Endothelial cell (in vitro differentiated cells): ENCODE measurements around the gene BAIAP2. TPM values are rescaled to one million over a fixed set of nuclear protein-coding genes. Genes with fewer than 3 reads are reported as not detected.

Source experiments
- DNase-seq: peaks from one replicate; pipeline ENCODE4 v3.0.0; 2021; ENCODE audit warnings: low spot score
- H3K27ac Mint-ChIP-seq: one replicate; pipeline ENCODE4 v1.8.0; 2021; ENCODE audit warnings: mixed read lengths, inconsistent platforms; ENCODE audit not compliant: unreplicated experiment
- H3K27me3 Mint-ChIP-seq: one replicate; pipeline ENCODE4 v1.8.0; 2021; ENCODE audit warnings: mild to moderate bottlenecking, moderate library complexity, mixed read lengths, inconsistent platforms; ENCODE audit not compliant: unreplicated experiment
- H3K36me3 Mint-ChIP-seq: one replicate; pipeline ENCODE4 v1.8.0; 2021; ENCODE audit warnings: mild to moderate bottlenecking, low read depth, mixed read lengths, inconsistent platforms; ENCODE audit not compliant: unreplicated experiment
- H3K4me1 Mint-ChIP-seq: one replicate; pipeline ENCODE4 v1.8.0; 2021; ENCODE audit warnings: mild to moderate bottlenecking, mixed read lengths, inconsistent platforms; ENCODE audit not compliant: unreplicated experiment
- H3K4me3 Mint-ChIP-seq: one replicate; pipeline ENCODE4 v1.8.0; 2021; ENCODE audit warnings: mild to moderate bottlenecking, mixed read lengths, inconsistent platforms; ENCODE audit not compliant: unreplicated experiment
- H3K9me3 Mint-ChIP-seq: one replicate; pipeline ENCODE4 v1.8.0; 2021; ENCODE audit warnings: mixed read lengths, inconsistent platforms; ENCODE audit not compliant: unreplicated experiment
- total RNA-seq: library from RNA; stranded (reverse); fragmentation: NEBNext Ultra II Directional; extraction: Animal tissue kit (Norgen Biotek cat#: 25700); gene quantifications from one replicate; pipeline ENCODE4 v1.2.1, GENCODE V29; 2021; ENCODE audit not compliant: unreplicated experiment
- TF ChIP-seq, protein P1 (sequence below): fragments of 200-600 bp; sonication (generic); IDR thresholded peaks from one replicate; pipeline ENCODE4 v1.5.0; 2021; ENCODE audit warnings: antibody characterized with exemption; ENCODE audit not compliant: unreplicated experiment

The BAIAP2 gene
- total RNA-seq, 1 donor from 2014 or later = 67.8 TPM

DNA sequence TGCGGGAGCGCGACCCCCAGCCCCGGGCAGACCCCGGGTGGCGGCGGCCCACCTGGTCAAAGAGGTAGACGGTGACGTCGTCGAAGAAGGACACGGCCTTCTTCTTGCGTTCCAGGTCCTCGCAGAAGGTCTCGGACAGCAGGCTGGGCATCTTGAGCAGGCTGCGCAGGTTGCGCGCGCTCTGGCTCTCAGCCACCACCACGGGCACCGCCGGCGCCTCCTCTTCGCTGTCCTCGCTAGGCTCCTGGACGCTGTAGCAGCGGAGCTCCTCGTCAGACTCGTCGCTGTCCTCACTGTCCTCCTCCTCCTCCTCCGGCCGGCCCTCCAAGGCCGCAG is 85.2 kb downstream of the BAIAP2 start:
- peaks cover 12% of the 10 kb centered on the region for H3K27me3 Mint-ChIP-seq
- no peak for DNase-seq
- no peak overlapping the region for H3K4me3 Mint-ChIP-seq
- H3K27ac Mint-ChIP-seq = no peak overlapping the region
- TF ChIP-seq, protein P1, sequence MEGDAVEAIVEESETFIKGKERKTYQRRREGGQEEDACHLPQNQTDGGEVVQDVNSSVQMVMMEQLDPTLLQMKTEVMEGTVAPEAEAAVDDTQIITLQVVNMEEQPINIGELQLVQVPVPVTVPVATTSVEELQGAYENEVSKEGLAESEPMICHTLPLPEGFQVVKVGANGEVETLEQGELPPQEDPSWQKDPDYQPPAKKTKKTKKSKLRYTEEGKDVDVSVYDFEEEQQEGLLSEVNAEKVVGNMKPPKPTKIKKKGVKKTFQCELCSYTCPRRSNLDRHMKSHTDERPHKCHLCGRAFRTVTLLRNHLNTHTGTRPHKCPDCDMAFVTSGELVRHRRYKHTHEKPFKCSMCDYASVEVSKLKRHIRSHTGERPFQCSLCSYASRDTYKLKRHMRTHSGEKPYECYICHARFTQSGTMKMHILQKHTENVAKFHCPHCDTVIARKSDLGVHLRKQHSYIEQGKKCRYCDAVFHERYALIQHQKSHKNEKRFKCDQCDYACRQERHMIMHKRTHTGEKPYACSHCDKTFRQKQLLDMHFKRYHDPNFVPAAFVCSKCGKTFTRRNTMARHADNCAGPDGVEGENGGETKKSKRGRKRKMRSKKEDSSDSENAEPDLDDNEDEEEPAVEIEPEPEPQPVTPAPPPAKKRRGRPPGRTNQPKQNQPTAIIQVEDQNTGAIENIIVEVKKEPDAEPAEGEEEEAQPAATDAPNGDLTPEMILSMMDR = no peak
- H3K4me1 Mint-ChIP-seq = peaks cover 5% of the 10 kb centered on the region
- H3K9me3 Mint-ChIP-seq = no peaks in the 10 kb centered on the region
- H3K36me3 Mint-ChIP-seq = no peaks in the 10 kb centered on the region

DNA sequence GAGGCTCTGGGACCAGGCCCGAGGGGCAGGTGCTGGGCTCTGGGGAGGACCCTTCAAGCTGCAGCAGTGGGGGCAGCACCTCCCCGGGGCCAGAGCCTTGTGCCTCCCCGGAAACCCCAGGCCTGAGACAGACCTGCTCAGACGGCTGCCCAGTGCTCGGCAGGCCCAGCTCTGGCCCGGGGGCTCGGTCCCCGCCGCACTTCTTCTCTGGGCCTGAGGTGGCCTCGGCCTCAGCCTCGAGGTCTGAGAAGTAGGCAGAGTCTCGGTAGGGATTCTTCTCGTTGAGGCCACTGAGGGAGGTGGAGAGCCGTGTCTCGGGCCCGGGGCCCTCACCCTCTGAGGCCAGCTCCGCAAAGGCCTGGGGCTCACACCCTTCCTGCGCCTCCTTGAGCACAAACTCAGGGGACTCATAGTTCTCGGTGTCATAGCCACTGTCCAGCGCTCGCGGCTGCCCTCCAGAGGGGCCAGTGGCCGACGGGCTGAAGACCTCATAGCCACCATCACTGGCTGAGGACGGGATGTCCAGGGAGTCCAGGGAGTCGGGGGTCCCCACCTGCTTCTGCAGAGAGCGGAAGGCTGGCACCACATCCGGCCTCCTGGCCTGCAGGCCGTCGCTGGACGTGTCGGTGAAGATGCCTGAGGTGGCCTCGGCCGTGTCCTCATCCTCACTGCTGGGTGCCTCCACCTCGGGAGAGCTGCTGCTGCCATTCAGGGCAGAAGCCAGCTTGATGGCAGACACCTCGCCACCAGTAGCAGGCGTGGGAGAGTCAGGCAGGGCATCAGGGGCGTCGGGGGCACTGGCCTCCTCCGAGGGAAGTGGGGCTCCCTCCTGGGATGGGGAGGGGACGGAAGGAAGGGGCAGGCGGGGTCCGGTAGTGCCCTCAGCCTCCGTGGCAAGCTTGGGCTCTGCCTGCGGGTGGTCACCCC is 86.0 kb downstream of the BAIAP2 start:
- no peak overlapping the region for H3K27ac Mint-ChIP-seq
- no peak overlapping the region for H3K4me3 Mint-ChIP-seq
- peaks cover 5% of the 10 kb centered on the region for H3K4me1 Mint-ChIP-seq
- H3K9me3 Mint-ChIP-seq = no peaks in the 10 kb centered on the region
- H3K27me3 Mint-ChIP-seq = peaks cover 9% of the 10 kb centered on the region
- DNase-seq = no peak
- H3K36me3 Mint-ChIP-seq = no peaks in the 10 kb centered on the region
- TF ChIP-seq, protein P1 = no peak

DNA sequence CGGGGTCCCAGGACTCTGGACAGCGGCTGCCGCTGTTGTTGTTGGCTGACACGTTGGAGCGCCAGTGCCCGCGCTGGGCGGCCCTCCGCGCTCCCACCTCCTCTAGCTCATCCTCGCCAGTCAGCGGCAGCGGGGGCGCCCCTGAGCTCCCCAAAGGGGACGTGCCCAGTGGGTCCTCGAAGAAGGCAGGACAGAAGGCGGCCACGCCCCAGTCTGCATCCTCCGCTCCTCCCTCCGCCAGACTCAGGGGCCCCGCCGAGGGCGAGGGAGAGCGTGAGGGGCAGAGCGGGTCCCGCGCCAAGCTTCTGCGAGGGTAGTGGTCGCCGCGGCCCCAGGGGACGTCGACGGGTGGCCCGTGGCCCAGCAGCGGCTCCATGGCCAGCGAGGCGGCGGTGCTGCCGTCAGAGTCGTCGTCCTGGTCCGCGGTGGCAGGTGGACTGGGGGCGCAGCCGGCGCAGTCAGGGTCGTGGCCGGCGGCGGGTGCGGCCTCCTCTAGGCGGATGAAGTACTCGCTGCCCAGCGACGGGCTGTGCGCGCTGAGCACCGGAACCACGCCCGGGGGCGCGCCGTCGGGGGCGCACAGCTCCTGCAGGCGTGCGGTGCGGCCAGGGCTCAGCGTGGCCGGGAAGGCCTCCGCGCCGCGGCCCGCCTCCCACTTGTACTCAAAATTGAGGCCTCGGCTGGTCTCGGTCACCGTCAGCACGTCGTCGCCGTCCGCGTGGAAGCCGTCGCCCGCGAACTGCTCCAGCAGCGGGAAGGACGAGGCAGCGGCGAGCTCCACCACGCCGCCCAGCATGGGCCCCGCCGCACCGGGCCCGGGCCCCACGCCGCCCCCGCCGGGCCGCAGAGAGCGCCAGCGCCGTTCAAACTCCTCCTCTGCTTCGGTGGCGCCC is 87.1 kb downstream of the BAIAP2 start:
- H3K9me3 Mint-ChIP-seq = no peaks in the 10 kb centered on the region
- peaks cover 9% of the 10 kb centered on the region for H3K27me3 Mint-ChIP-seq
- no peak overlapping the region for H3K4me3 Mint-ChIP-seq
- TF ChIP-seq, protein P1 = no peak
- DNase-seq = no peak
- peaks cover 5% of the 10 kb centered on the region for H3K4me1 Mint-ChIP-seq
- H3K27ac Mint-ChIP-seq = no peak overlapping the region
- H3K36me3 Mint-ChIP-seq = no peaks in the 10 kb centered on the region

DNA sequence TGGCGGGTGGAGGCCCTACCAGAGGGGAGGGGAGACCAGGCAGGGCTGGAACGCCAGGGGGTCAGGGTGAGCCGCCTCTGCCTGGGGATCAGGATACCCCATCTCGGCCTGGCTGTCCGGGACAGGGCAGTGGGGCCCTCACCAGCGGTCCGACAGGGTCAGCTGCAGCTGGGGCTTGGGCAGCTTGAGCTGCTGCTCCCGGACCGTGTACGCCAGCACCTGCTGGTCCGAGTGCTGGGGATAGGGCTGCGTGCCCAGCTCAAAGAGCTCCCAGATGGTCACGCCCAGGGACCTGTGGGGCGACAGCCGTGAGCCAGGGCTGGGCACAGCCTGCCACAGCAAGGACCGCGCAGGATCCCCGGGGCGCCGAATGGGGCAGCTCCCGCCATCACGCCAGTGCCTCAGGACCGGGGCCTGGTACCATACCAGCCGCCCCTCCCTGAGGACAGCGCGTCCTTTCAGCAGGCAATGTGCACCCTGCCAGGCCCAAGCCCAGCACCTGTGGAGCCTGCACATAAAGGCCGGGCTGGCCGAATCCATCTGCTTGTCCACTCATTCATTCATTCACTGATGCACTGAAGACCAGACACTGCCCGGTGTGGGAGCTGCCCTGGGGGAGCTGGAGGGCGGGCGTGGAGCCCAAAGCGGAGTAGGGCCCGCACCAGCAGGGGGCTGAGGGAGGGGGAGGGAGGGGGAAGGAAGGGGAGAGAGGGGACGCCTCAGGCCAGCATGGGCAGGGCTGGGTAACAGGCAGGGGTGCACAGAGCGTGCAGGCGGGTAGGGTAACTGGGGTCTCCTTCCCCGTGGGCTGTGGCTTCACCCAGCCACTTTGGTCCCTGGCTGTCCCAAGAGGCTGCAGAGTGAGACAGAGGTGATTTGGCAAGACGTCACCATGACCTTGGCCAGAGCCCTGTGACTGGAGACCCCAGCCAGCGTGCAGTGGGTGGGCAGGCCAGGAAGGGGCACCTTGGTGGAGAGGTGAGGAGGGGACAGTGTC is 88.4 kb downstream of the BAIAP2 start:
- TF ChIP-seq, protein P1 = no peak
- Mint-ChIP-seq H3K4me1 (peaks cover 3% of the 10 kb centered on the region), H3K4me3 (no peak overlapping the region), H3K27ac (no peak overlapping the region), H3K9me3 (no peaks in the 10 kb centered on the region), H3K27me3 (peaks cover 6% of the 10 kb centered on the region), H3K36me3 (no peaks in the 10 kb centered on the region)
- no peak for DNase-seq
